ENCODE measurements around the gene PIP5K1C. TPM values are rescaled to one million over a fixed set of nuclear protein-coding genes. Genes with fewer than 3 reads are reported as not detected.

Gene PIP5K1C
- total and polyA plus RNA-seq, 9 of the 15 experiments (the other 6 are each of a cell fraction or from before 2014, with no cell fraction given): 0.38 to 22.1 (median 4.1) TPM

GRCh38 chr19:3620145-3620816 lies 80.0 kb downstream of the PIP5K1C start (continued):
- TF ChIP-seq SAP30 (IDR thresholded peaks at IDR 0.05; ENCODE audit: borderline replicate concordance, insufficient read depth, low read depth, low read length, poor library complexity, severe bottlenecking) (no peak), SMAD2 (IDR thresholded peaks at IDR 0.05; ENCODE audit: low read depth, low read length) (no peak), GTF3C2 (IDR thresholded peaks at IDR 0.05; ENCODE audit: borderline replicate concordance, extremely low read depth, insufficient read length) (no peak), ZBTB33 (CRISPR knock-in tag; IDR thresholded peaks at IDR 0.05) (peak; percentile 96), POLR2G (IDR thresholded peaks at IDR 0.05; ENCODE audit: low read depth, low read length) (peak; percentile 51), MLLT1 (IDR thresholded peaks at IDR 0.05) (no peak), NR3C1 (CRISPR knock-in tag; IDR thresholded peaks at IDR 0.05) (no peak), ZFP1 (CRISPR knock-in tag; IDR thresholded peaks at IDR 0.05) (no peak), DMBX1 (CRISPR knock-in tag; IDR thresholded peaks at IDR 0.05; ENCODE audit: borderline replicate concordance) (no peak)
